NCI-H446 treated with DMSO at 0.1 percent for 48 hours (cell line): ENCODE results near the gene TNF.

ENCODE experiments used
- DNase-seq: peaks from one replicate; lab custom pipeline; 2025; lab: John Stamatoyannopoulos, UW

TNF gene

DNA sequence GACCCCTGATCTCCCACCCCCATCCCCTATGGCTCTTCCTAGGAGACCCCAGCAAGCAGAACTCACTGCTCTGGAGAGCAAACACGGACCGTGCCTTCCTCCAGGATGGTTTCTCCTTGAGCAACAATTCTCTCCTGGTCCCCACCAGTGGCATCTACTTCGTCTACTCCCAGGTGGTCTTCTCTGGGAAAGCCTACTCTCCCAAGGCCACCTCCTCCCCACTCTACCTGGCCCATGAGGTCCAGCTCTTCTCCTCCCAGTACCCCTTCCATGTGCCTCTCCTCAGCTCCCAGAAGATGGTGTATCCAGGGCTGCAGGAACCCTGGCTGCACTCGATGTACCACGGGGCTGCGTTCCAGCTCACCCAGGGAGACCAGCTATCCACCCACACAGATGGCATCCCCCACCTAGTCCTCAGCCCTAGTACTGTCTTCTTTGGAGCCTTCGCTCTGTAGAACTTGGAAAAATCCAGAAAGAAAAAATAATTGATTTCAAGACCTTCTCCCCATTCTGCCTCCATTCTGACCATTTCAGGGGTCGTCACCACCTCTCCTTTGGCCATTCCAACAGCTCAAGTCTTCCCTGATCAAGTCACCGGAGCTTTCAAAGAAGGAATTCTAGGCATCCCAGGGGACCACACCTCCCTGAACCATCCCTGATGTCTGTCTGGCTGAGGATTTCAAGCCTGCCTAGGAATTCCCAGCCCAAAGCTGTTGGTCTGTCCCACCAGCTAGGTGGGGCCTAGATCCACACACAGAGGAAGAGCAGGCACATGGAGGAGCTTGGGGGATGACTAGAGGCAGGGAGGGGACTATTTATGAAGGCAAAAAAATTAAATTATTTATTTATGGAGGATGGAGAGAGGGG is 1.9 kb upstream of the TNF start:
- no peak for DNase-seq

DNA sequence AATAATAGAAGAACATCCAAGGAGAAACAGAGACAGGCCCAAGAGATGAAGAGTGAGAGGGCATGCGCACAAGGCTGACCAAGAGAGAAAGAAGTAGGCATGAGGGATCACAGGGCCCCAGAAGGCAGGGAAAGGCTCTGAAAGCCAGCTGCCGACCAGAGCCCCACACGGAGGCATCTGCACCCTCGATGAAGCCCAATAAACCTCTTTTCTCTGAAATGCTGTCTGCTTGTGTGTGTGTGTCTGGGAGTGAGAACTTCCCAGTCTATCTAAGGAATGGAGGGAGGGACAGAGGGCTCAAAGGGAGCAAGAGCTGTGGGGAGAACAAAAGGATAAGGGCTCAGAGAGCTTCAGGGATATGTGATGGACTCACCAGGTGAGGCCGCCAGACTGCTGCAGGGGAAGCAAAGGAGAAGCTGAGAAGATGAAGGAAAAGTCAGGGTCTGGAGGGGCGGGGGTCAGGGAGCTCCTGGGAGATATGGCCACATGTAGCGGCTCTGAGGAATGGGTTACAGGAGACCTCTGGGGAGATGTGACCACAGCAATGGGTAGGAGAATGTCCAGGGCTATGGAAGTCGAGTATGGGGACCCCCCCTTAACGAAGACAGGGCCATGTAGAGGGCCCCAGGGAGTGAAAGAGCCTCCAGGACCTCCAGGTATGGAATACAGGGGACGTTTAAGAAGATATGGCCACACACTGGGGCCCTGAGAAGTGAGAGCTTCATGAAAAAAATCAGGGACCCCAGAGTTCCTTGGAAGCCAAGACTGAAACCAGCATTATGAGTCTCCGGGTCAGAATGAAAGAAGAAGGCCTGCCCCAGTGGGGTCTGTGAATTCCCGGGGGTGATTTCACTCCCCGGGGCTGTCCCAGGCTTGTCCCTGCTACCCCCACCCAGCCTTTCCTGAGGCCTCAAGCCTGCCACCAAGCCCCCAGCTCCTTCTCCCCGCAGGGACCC is 981 bp upstream of the TNF start:
- no peak for DNase-seq

DNA sequence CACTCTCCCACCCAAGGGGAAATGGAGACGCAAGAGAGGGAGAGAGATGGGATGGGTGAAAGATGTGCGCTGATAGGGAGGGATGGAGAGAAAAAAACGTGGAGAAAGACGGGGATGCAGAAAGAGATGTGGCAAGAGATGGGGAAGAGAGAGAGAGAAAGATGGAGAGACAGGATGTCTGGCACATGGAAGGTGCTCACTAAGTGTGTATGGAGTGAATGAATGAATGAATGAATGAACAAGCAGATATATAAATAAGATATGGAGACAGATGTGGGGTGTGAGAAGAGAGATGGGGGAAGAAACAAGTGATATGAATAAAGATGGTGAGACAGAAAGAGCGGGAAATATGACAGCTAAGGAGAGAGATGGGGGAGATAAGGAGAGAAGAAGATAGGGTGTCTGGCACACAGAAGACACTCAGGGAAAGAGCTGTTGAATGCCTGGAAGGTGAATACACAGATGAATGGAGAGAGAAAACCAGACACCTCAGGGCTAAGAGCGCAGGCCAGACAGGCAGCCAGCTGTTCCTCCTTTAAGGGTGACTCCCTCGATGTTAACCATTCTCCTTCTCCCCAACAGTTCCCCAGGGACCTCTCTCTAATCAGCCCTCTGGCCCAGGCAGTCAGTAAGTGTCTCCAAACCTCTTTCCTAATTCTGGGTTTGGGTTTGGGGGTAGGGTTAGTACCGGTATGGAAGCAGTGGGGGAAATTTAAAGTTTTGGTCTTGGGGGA is 754 bp downstream of the TNF start:
- DNase-seq = no peak

DNA sequence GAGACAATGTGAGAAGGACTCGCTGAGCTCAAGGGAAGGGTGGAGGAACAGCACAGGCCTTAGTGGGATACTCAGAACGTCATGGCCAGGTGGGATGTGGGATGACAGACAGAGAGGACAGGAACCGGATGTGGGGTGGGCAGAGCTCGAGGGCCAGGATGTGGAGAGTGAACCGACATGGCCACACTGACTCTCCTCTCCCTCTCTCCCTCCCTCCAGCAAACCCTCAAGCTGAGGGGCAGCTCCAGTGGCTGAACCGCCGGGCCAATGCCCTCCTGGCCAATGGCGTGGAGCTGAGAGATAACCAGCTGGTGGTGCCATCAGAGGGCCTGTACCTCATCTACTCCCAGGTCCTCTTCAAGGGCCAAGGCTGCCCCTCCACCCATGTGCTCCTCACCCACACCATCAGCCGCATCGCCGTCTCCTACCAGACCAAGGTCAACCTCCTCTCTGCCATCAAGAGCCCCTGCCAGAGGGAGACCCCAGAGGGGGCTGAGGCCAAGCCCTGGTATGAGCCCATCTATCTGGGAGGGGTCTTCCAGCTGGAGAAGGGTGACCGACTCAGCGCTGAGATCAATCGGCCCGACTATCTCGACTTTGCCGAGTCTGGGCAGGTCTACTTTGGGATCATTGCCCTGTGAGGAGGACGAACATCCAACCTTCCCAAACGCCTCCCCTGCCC is 1.7 kb downstream of the TNF start:
- no peak for DNase-seq

DNA sequence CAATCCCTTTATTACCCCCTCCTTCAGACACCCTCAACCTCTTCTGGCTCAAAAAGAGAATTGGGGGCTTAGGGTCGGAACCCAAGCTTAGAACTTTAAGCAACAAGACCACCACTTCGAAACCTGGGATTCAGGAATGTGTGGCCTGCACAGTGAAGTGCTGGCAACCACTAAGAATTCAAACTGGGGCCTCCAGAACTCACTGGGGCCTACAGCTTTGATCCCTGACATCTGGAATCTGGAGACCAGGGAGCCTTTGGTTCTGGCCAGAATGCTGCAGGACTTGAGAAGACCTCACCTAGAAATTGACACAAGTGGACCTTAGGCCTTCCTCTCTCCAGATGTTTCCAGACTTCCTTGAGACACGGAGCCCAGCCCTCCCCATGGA is 2.2 kb downstream of the TNF start:
- DNase-seq = no peak

DNA sequence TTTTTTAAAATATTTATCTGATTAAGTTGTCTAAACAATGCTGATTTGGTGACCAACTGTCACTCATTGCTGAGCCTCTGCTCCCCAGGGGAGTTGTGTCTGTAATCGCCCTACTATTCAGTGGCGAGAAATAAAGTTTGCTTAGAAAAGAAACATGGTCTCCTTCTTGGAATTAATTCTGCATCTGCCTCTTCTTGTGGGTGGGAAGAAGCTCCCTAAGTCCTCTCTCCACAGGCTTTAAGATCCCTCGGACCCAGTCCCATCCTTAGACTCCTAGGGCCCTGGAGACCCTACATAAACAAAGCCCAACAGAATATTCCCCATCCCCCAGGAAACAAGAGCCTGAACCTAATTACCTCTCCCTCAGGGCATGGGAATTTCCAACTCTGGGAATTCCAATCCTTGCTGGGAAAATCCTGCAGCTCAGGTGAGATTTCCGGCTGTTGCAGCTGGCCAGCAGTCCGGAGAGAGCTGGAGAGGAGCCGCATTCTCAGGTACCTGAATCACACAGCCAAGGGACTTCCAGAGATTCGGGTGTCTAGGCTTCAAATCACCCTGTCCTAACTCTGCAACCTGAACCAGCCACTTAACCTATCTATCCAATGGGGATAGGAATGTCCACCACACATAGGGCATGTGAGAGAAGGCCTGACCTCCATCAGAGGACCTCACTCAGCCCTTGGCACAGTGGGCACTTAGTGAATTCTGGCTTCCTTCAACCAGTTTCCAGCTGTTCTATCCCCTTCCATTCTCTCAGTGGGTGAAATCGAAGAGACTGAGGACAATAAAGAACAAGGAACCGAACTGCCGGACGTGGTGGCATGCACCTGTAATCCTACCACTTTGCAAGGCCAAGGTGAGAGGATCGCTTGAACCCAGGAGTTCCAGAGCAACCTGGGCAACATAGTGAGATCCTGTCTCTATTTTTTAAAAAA is 3.1 kb downstream of the TNF start:
- no peak for DNase-seq

DNA sequence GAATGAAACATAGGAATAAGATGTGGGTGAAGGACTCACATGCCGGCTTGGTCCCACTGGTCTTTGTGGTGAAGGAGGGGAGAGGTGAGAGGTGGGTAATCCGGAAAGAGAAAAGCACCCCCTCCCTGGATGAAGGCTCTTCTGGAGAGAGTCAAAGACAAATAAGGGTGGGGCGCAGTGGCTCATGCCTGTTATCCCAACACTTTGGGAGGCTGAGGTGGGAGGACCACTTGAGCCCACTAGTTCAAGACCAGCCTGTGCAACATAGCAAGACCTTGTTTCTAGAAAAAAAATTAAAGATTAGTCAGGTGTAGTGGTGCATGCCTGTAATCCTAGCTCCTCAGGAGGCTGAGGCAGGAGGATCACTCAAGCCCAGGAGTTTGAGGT is 3.7 kb downstream of the TNF start:
- DNase-seq = no peak

DNA sequence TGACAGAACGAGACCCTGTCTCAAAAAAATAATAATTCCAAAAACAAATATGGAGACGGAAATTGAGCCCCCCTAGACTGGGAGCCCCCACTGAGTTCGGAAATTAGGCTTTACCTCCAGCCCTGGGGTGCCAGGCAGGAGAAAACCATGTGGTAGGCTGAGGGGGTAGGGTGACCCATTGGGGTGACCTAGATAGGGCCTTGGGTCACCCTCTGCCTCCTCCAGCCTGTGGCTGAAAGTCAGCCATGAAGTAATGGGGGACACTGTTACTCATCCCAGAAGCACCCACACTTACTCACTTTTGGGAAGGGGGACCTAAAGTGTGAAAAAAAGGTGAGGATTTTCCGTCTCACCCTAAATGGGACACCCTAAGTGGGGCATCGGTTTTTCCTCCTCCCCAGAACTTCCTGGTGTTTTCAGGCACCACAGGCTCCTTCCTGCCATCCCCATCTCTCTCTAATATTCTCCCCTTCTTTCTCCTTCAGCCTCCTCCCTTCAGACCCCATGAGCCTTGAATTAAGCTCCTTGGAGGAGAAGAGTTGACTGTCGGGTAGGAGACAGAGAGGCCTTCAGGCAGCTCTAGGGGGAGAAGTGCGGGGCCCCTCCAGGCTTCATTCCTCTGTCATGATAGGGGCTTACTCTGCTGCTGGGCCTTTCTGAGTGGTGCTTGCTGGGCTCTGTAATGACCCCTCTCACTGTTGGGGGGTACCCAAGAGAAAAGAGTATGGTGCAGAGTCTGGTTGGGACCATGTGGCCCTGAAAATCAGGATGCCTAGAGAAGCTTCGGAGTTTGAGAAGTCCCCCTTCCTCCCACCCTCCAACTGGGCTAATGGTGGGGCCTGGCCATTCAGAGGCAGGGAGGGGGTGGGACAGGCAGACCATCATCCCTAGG is 4.4 kb downstream of the TNF start:
- DNase-seq = no peak

DNA sequence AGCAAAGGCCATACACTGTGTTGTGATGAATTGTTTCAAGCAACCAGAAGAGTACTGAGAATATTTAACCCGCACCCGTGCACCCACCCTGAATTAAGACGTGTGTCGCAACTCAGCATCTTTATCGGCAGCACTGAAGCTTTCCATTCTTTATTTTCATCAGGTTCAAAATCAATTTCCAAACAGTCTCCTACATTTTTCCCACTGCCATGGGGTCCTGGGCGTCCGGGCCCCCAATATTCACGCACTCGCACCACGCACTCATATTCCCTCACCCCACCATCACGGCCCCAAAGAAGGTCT is 5.0 kb downstream of the TNF start:
- no peak for DNase-seq

DNA sequence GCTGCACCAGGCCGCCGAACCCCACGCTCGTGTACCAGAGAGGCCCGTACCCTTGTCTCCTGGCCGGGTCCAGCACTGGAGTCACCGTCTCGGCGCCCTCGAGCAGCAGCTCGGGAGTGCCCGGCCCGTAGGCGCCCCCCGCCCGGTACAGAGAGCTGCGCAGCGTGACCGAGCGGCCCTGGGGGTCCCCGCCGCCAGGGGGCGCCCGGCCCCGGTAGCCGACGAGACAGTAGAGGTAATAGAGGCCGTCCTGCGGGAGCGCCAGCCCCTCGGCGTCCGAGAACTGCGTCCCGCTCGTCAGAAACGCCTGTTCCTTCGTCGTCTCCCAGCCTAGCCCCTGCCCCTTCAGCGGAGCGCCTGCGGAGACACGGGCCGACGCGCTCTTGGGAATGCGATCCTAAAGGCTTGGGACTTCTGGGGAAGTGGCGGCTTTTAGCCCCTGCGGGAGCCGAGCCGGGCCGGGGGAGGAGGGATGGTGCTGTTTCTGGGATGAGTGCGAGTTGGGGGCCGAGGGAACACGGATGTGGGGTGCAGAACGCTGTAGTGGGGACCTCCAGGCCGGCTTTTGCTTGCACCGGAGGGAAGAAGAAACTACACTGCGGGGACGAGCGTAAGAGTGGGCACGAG is 5.6 kb downstream of the TNF start:
- DNase-seq = peak; percentile 39

DNA sequence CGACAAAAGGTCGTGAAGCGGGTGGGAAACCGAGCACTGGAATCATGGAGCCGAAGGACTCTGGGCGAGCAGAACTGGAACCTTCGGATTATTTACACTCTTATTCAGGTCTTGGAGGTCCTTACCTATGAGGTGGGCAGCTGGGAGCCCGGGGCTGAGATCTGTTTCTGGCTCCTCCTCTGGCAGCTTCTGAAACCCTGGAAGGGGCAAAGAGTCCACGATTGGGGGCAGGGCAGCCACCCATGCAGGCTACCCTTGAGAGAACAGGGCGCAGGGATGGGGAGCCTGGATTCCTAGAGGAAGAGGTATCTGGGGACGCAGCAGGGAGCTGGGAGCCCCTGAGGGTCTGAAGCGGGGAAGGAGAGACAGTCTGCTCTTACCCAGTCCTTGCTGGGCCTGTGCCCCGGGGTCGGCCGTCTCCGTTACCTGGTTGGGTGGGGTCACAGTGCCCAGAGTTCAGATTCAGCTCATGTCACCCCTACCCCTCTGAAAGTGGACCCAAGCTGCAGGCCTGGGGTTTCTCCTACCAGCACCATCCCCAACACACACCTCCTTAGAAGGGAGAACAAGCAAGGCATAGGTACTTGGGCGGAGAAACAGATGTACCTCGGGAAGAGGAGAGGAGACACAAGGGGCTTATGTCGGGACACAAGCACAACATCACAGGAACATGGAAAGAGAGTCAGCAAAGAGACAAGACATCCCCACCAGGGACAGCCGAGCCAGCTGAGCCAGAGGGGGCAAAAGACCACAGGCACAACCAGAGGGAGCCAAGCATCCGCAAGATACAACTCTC is 6.3 kb downstream of the TNF start:
- no peak for DNase-seq

DNA sequence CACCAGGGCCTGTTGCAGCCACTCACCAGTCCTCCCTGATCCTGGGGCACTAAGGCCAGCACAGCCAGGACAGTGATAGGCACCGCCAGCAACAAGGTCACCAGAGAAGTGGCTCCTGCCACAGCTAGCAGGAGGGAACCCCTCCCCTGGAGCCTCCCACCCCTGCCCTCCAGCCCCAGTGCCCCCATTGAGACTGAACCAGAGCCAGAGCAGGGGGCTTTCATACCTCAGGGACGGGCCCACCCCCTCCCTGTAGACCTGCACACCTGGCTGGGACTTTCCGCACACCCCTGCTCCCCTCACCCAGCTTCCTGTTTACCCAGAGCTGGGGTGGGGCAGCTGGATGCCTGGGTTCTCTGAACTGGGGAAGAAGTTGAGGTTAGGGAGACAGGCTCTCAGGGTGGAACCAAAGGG is 6.9 kb downstream of the TNF start, which contains the start of gene LTB:
TSS of gene LTB (minus strand) at position 195 of the 414 bp plus-strand sequence. CDS start at position 188, 7 bp downstream.
- no peak for DNase-seq

DNA sequence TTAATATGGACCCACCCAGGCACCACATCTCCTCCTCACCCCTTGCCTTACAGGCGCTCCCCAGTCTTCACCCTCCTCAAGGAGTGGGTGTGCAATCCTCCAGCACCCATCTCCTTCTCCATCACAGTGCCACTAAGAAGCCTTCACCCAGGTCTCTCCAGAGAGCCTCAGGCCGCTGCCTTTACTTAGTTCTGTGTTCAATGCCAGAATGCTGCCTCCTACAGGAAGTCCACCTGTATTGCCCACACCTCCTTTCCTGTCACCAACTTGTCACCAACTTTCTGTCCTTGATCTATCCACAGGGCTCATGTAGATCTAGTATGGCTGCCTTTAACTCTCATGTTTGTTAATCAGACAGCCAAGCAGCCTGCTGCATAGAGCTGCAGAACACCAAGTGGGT is 10.1 kb downstream of the TNF start:
- no peak for DNase-seq

DNA sequence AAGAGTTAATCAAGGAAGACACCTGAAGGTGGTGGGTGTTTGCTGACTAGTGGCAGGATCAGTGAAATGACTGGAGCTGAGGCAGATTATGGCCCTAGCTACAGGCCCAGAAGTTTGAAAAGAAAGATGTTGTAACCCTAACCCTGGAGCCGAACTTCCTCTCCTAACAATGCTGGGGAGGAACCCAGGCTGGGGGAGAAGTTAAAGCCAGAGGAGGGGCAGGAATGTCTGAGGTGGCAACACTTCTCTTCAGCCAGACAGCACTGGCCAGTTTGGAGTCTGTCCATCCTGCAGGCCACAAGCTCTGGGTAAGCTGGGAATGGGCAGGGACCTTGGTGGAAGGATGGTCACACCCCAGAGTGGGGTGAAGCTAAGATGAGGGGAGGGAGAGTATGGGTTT is 10.6 kb downstream of the TNF start, which contains the start of gene LST1:
TSS of gene LST1 (plus strand) at position 270 of the 400 bp plus-strand sequence. CDS start 1,023 bp downstream, outside the sequence.
- DNase-seq = no peak

DNA sequence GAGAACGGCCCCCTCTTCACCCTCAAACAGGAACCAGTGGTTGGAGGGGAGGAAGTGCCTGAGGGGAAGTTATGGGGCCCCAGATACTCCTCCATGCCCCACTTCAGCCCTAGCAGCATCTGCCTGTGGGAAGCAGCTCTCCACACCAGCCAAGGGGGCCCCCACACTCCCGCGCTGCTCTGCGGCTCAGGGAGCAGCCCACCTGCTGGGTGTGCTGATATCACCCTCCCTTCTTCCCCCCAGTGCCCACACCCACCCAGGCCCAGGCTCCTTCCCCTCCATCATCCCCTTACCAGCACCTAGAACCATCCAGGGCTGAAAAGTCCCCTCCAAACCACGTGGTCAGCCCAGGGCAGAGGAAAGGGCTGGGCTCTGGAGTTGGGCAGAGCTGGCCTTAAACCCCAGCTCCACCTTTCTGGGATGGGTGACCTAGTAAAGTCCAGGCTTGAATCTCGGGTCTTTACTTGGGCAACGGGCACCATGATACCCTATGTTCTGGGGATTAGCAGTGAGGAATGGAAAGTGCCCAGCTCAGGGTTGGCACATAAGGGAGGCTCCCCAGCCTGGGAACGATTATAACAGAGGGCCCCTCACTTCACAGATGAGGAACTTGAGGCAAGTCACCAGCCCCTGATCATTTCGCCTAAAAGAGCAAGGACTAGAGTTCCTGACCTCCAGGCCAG is 11.4 kb downstream of the TNF start:
- DNase-seq = no peak

DNA sequence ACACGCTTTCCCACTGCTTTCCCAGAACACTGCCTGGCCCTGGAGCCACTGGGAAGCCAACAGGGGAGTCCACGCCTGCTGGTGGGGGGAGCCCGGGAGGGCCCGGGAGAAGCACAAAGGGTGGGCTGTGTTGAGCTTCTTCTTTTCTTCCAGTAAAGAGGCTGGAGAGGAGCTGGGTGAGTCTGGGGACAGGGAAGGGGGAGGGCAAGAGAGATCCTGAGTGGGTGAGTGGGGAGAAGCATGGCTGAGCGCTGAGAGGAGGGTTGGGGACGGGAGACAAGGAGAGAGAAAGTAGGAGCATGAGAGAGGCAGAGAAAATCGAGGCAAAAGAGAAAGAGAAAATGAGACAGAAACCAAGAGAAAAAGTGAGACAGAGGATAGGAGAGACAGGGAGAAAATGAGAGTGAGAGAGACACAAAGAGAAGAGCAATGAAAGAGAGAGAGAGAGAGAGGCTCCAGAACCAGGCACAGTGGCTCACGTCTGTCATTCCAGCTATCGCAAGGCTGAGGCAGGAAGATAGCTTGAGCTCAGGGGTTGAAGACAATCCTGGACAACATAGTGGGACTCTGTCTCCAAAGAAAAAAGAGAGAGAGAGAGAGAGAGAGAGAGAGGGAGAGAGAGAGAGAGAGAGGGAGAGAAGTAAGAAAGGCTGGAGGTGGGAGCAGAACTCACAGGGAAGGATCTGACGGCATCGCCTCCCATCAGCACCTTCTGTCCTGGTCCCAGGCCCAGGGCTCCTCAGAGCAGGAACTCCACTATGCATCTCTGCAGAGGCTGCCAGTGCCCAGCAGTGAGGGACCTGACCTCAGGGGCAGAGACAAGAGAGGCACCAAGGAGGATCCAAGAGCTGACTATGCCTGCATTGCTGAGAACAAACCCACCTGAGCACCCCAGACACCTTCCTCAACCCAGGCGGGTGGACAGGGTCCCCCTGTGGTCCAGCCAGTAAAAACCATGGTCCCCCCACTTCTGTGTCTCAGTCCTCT is 12.7 kb downstream of the TNF start:
- DNase-seq = no peak
